Measurements from ENCODE around the gene PBRM1.
A peak's percentile ranks its signal among the peaks of the same experiment; 100 is the strongest.

PBRM1 gene

DNA sequence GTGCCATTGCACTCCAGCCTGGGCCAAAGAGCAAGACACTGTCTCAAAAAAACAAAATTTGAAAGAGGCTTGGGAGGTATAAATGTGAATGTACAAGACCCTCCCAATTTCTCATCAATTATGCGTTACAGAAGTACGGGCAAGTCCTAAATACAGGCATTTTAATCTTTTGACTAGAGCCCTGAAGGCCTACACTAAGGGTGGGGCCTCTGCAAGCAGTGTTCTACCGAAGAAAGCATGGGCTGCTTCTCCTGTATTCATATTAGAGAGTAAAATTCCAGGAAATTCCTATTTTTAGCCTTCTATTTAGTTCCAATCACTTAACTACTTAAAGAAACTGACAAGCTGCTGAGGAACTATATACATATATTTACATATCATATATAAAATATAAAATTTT, 25.7 kb downstream of the PBRM1 start:
- no peaks in the 10 kb centered on the region for H3K4me1 Mint-ChIP-seq (ENCODE audit: low read depth)
- H3K9me3 Mint-ChIP-seq: no peaks in the 10 kb centered on the region
- no peaks in the 10 kb centered on the region for H3K27me3 Mint-ChIP-seq (ENCODE audit: low read depth)
- no peak overlapping the region for H3K4me3 Mint-ChIP-seq
- H3K36me3 Mint-ChIP-seq (ENCODE audit: low read depth): peaks cover 42% of the 10 kb centered on the region
- H3K27ac Mint-ChIP-seq: no peak overlapping the region

GRCh38 chr3:52655895-52656294, 29.8 kb downstream of the PBRM1 start:
- peaks cover under 1% of the 10 kb centered on the region for H3K4me1 Mint-ChIP-seq (ENCODE audit: low read depth)
- no peaks in the 10 kb centered on the region for H3K9me3 Mint-ChIP-seq
- H3K4me3 Mint-ChIP-seq: no peak overlapping the region
- H3K27ac Mint-ChIP-seq: no peak overlapping the region
- no peaks in the 10 kb centered on the region for H3K27me3 Mint-ChIP-seq (ENCODE audit: low read depth)
- H3K36me3 Mint-ChIP-seq (ENCODE audit: low read depth): peaks cover 32% of the 10 kb centered on the region

- H3K9me3 Mint-ChIP-seq: no peaks in the 10 kb centered on the region
- peaks cover 50% of the 10 kb centered on the region for H3K36me3 Mint-ChIP-seq (ENCODE audit: low read depth)
- no peaks in the 10 kb centered on the region for H3K27me3 Mint-ChIP-seq (ENCODE audit: low read depth)
- H3K4me1 Mint-ChIP-seq (ENCODE audit: low read depth): peaks cover 9% of the 10 kb centered on the region
- no peak overlapping the region for H3K27ac Mint-ChIP-seq
- no peak overlapping the region for H3K4me3 Mint-ChIP-seq
Observed at GRCh38 chr3:52651592-52651991, 34.1 kb downstream of the PBRM1 start.

- H3K27me3 Mint-ChIP-seq (ENCODE audit: low read depth): no peaks in the 10 kb centered on the region
- H3K4me1 Mint-ChIP-seq (ENCODE audit: low read depth): peaks cover 9% of the 10 kb centered on the region
- H3K36me3 Mint-ChIP-seq (ENCODE audit: low read depth): peaks cover 46% of the 10 kb centered on the region
- no peaks in the 10 kb centered on the region for H3K9me3 Mint-ChIP-seq
- H3K27ac Mint-ChIP-seq: peak overlapping the region; percentile 16
- H3K4me3 Mint-ChIP-seq: no peak overlapping the region
Observed at GRCh38 chr3:52650439-52650838, 35.3 kb downstream of the PBRM1 start.

DNA sequence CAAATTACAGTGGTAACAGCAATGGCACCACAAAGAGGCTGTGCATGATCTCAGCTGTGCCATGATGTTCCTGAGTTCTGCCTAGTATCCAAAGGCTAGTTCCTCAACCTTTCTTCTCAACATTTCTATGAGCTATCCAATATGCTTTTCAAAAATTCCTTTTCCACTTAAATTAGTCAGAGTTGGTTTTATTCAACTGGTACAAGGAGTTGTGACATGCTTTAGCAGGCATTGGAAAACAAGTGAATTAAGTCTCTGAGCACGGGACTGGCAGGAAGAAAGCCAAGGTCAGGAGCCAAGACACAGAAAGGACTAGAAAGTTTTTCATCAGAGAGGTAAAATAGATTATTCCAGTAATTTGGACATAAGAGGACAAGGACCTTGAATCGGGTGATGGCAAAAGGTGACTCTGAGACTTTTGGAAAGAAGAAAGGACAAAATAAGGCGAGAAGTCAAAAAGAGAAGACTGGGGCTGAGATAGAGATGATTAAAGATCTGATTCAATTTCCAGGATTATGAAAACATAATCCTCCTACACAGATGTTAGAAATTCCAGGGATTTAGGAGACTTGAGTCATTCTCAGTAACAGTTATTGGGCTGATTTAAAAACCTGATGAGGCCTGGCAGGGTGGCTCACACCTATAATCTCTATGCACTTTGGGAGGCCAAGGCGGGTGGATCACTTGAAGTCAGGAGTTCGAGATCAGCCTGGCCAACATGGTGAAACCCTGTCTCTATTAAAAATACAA, 36.1 kb downstream of the PBRM1 start:
- peaks cover 9% of the 10 kb centered on the region for H3K4me1 Mint-ChIP-seq (ENCODE audit: low read depth)
- peak overlapping the region; percentile 37 for H3K27ac Mint-ChIP-seq
- no peaks in the 10 kb centered on the region for H3K9me3 Mint-ChIP-seq
- no peaks in the 10 kb centered on the region for H3K27me3 Mint-ChIP-seq (ENCODE audit: low read depth)
- H3K36me3 Mint-ChIP-seq (ENCODE audit: low read depth): peaks cover 48% of the 10 kb centered on the region
- no peak overlapping the region for H3K4me3 Mint-ChIP-seq

DNA sequence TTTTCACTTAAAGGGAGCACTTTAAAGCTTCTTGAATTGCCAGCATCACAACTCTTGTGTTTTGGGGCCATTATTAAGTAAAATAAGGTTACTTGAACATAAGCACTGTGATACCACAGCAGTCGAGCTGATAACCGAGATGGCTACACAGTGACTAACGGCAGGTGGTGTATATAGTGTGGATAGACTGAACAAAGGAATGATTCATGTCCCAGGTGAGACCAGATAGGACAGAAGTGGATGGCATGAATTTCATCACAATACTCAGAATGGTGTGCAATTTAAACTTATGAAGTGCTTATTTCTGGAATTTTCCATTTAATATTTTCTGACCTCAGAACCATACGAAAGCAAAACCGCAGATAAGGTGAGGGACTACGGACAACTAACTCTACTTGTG, 40.2 kb downstream of the PBRM1 start:
- Mint-ChIP-seq H3K4me1 (ENCODE audit: low read depth) (peaks cover 6% of the 10 kb centered on the region), H3K27me3 (ENCODE audit: low read depth) (no peaks in the 10 kb centered on the region), H3K27ac (no peak overlapping the region), H3K36me3 (ENCODE audit: low read depth) (peaks cover 50% of the 10 kb centered on the region), H3K4me3 (no peak overlapping the region), H3K9me3 (no peaks in the 10 kb centered on the region)

- Mint-ChIP-seq H3K27me3 (ENCODE audit: low read depth) (no peaks in the 10 kb centered on the region), H3K36me3 (ENCODE audit: low read depth) (peaks cover 27% of the 10 kb centered on the region), H3K27ac (no peak overlapping the region), H3K4me3 (no peak overlapping the region), H3K9me3 (no peaks in the 10 kb centered on the region), H3K4me1 (ENCODE audit: low read depth) (no peaks in the 10 kb centered on the region)
Observed at GRCh38 chr3:52636673-52637072, 49.0 kb downstream of the PBRM1 start.

- H3K4me1 Mint-ChIP-seq (ENCODE audit: low read depth): peaks cover 1% of the 10 kb centered on the region
- H3K4me3 Mint-ChIP-seq: no peak overlapping the region
- peaks cover 22% of the 10 kb centered on the region for H3K36me3 Mint-ChIP-seq (ENCODE audit: low read depth)
- no peaks in the 10 kb centered on the region for H3K9me3 Mint-ChIP-seq
- H3K27me3 Mint-ChIP-seq (ENCODE audit: low read depth): no peaks in the 10 kb centered on the region
- no peak overlapping the region for H3K27ac Mint-ChIP-seq
Observed at GRCh38 chr3:52633786-52634185, 51.9 kb downstream of the PBRM1 start.

GRCh38 chr3:52625041-52625440, 60.7 kb downstream of the PBRM1 start:
- Mint-ChIP-seq H3K4me3 (no peak overlapping the region), H3K36me3 (ENCODE audit: low read depth) (peaks cover 39% of the 10 kb centered on the region), H3K4me1 (ENCODE audit: low read depth) (peaks cover 6% of the 10 kb centered on the region), H3K27ac (no peak overlapping the region), H3K9me3 (no peaks in the 10 kb centered on the region), H3K27me3 (ENCODE audit: low read depth) (no peaks in the 10 kb centered on the region)

GRCh38 chr3:52623234-52623792, 62.4 kb downstream of the PBRM1 start:
- no peaks in the 10 kb centered on the region for H3K27me3 Mint-ChIP-seq (ENCODE audit: low read depth)
- H3K4me3 Mint-ChIP-seq: no peak overlapping the region
- no peak overlapping the region for H3K27ac Mint-ChIP-seq
- H3K4me1 Mint-ChIP-seq (ENCODE audit: low read depth): peaks cover 8% of the 10 kb centered on the region
- no peaks in the 10 kb centered on the region for H3K9me3 Mint-ChIP-seq
- H3K36me3 Mint-ChIP-seq (ENCODE audit: low read depth): peaks cover 33% of the 10 kb centered on the region

- Mint-ChIP-seq H3K4me1 (ENCODE audit: low read depth) (peaks cover 8% of the 10 kb centered on the region), H3K27ac (no peak overlapping the region), H3K4me3 (no peak overlapping the region), H3K9me3 (no peaks in the 10 kb centered on the region), H3K36me3 (ENCODE audit: low read depth) (peaks cover 35% of the 10 kb centered on the region), H3K27me3 (ENCODE audit: low read depth) (no peaks in the 10 kb centered on the region)
Observed at GRCh38 chr3:52620580-52620979, 65.1 kb downstream of the PBRM1 start.

DNA sequence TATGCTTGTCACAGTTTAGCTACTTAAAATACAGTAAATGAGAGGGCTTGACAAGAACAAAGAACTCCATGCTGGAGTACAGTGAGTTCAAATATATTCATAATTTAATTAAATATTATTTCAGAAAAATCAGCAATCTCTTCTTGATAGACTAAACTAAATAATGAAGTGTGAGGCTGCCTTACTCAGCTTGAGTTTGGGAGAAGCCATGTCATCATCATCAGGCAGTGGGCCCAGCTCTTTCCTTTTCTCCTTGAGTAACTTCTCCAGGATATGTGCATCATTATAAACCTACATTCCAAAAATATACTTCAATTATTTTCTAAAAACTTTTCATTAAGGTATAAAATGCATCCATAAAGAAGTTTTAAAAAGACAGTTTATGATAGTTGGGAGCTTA, 70.5 kb downstream of the PBRM1 start:
- H3K4me1 Mint-ChIP-seq (ENCODE audit: low read depth): peaks cover 4% of the 10 kb centered on the region

GRCh38 chr3:52614689-52615088, 71.0 kb downstream of the PBRM1 start:
- Mint-ChIP-seq H3K27me3 (ENCODE audit: low read depth) (no peaks in the 10 kb centered on the region), H3K4me3 (no peak overlapping the region), H3K27ac (no peak overlapping the region), H3K4me1 (ENCODE audit: low read depth) (no peaks in the 10 kb centered on the region), H3K36me3 (ENCODE audit: low read depth) (peaks cover 37% of the 10 kb centered on the region), H3K9me3 (no peaks in the 10 kb centered on the region)

More for the DNA sequence above, 70.5 kb downstream of the PBRM1 start:
- H3K9me3 Mint-ChIP-seq: no peaks in the 10 kb centered on the region
- H3K36me3 Mint-ChIP-seq (ENCODE audit: low read depth): peaks cover 40% of the 10 kb centered on the region
- no peaks in the 10 kb centered on the region for H3K27me3 Mint-ChIP-seq (ENCODE audit: low read depth)
- no peak overlapping the region for H3K27ac Mint-ChIP-seq
- no peak overlapping the region for H3K4me3 Mint-ChIP-seq

DNA sequence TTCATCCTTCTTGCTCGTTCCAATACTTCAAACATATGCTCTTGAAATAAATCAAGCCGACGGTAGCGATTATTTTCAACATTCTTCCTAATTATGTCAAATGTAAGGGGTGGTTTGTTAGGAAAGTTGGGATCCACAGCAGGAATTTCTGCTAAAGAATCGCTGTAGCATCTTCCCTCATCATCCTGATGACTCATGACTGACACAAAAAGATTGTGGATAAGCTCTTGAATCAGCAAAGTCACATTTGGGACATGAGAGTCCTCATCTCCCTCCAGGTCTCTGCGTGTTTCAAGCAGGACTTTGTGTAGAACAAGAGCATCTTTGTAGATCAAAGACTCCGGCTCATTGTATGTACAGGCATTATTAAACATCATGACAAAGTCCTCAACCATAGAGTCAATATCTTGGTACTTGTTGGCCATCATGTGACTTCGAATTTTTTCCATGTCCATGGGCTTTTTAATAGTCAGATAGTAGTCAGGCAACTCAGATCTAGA, 76.3 kb downstream of the PBRM1 start:
- Mint-ChIP-seq H3K4me3 (no peak overlapping the region), H3K27ac (no peak overlapping the region), H3K4me1 (ENCODE audit: low read depth) (peaks cover 11% of the 10 kb centered on the region), H3K36me3 (ENCODE audit: low read depth) (peaks cover 54% of the 10 kb centered on the region), H3K9me3 (no peaks in the 10 kb centered on the region), H3K27me3 (ENCODE audit: low read depth) (no peaks in the 10 kb centered on the region)

DNA sequence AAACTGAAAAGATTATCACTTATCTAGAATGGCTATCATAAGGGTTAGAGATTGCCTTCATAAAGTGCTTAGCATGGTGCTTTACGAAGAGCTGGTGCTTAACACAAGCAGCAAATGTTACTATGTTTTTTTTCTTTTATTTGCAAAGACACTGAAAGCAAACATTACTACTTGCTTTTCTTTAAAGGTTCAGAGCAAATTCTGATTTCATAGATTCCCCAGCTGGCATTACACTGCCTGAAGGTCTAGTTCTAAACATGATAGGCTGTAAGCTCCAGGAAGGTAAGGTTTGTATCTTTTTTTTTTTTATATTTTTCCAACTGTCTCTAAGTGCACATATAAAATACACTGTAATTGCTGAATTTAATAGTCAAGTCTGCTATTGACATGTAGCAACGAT, 77.4 kb downstream of the PBRM1 start:
- no peak overlapping the region for H3K27ac Mint-ChIP-seq
- H3K4me1 Mint-ChIP-seq (ENCODE audit: low read depth): peaks cover 11% of the 10 kb centered on the region
- H3K9me3 Mint-ChIP-seq: peaks cover 3% of the 10 kb centered on the region
- H3K36me3 Mint-ChIP-seq (ENCODE audit: low read depth): peaks cover 63% of the 10 kb centered on the region
- no peak overlapping the region for H3K4me3 Mint-ChIP-seq
- H3K27me3 Mint-ChIP-seq (ENCODE audit: low read depth): no peaks in the 10 kb centered on the region
